ENCODE data around the gene WWP2.

WWP2 gene

DNA sequence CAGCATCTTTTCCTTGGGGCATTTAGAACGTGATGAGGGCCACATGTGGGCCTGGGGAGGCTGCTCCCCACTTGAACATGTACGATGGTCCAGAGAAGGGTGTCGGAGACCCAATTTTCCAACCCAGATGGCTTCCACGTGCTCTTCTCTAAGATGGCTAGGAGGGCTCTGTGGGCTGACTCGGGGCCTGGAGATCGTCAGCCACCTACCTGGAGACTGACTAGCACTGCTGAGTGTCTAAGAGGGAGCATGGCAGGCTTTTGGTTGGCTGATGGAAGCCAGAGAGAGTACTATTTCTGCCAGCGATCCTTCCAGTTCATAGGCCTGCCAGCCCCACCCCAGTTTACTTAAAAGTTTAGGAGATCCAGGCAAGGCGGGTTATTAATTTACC, 128.8 kb downstream of the WWP2 start:
- no peak for DNase-seq

DNA sequence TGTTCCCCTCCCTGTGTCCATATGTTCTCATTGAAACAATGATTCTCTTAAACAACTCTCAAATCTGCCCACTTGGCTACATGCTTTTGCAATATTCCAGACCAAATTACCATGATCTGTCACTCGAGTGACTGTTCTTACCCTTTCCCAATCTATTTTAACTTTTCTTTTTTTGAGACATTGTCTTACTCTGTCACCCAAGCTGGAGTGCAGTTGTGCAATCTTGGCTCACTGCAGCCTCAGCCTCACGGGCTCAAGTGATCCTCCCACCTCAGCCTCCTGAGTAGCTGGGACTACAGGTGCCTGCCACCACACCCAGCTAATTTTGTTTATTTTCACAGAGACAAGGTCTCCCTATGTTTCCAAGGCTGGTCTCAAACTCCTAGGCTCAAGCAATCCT, 130.2 kb downstream of the WWP2 start:
- DNase-seq: no peak

DNA sequence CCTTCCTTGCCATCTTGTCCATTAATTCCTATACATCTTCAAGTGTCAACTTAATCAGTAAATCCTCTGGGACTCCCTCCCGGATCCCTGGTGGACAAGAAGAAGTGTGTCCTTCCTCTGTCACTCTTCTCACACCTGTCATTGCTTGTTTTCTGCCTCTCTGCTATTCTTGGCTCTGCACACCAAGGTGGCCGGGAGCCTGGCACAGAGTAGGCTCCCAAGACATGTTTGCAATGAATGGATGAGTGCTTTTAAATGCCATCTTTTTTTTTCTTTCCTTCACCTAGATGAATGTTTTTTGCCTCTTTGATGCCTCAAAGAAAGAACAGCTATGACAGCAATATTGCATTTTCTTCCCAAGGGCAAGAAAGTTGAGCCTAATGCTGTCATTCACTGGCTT, 131.0 kb downstream of the WWP2 start:
- DNase-seq: no peak

GRCh38 chr16:69894676-69895075, 132.5 kb downstream of the WWP2 start:
- no peak for DNase-seq

- DNase-seq: no peak
Observed at GRCh38 chr16:69903865-69904415, 141.8 kb downstream of the WWP2 start.

GRCh38 chr16:69904495-69905170, 142.5 kb downstream of the WWP2 start:
- DNase-seq: no peak

GRCh38 chr16:69905171-69905555, 143.0 kb downstream of the WWP2 start:
- no peak for DNase-seq

DNA sequence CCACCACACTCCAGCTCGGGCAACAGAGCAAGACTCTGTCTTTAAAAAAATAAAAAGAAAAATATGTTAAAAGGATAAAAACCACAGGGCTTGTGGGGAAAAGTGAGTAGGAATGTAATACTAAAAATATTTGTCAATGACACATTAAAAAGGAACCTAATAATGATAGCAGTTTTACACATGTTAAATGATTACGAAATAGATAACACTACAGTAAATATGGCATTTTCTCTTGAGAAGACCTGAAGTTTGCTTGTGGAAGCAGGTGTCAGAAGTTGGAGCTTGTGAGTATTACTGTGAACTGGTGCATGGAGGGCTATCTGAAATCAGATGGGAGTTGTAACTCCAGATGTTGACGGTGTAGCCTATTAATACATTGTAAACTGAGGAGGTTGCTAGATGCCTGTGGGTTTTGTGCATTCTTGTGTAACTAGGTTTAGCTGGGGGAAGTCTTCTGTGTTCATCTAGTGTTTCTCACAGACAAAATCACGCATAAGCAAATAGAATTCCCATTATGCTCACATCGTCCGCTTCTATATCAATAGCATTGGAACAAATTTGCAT, 144.8 kb downstream of the WWP2 start:
- no peak for DNase-seq

DNA sequence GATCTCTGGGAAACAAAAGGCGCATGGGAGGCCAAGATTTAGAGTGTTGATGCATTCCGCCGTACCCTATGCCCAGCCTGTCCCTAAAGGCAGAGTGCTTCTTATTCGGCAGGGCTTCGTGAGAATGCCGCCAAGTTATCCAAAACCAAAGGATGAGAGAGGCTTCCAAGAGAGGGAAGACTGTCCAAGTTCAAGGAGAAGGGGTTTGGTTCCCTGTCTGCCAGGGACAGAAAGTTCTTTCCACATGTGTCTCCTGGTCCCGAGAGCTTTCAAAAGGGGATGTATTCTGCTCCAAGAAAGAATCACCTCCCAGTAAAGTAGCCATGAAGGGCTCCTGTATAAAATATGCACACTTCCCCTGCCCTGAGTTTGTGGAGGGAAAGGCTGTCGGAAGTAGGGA, 146.9 kb downstream of the WWP2 start:
- DNase-seq: no peak

DNA sequence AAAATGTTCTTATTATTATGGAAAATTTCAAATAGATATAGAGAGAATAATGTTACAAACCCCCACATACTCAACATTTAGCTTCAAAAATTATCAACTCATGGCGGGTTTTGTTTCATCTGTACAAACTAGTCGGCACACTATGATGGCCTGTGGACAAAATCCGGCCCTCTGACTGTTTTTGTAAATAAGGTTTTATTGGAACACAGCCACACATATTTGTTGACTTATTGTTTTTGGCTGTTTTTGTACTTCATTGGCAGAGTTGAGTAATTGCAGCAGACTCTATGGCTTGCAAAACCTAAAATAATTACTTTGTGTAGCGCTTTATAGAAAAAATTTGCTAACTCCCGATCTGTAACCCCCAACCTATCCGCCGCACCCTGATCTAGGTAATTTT, 147.6 kb downstream of the WWP2 start:
- DNase-seq: no peak

DNA sequence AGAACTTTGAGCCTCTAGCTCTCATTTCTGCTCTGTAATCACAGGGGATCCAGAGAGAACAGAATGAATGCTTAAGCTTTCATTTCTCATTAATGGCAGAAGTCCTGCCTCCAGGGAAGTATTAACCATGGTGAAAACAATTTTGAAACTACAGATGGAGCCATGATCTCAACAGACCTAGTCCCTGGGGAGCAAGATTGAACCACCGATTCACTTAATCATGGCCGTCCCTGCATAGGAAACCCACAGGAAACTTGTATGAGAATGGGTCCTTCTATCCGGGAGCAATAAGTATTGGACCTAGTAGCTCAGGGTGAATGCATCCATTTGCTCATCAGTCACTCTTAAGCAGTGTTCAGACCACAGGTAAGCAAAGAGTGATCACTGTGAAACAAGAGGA, 148.8 kb downstream of the WWP2 start:
- DNase-seq: no peak

DNA sequence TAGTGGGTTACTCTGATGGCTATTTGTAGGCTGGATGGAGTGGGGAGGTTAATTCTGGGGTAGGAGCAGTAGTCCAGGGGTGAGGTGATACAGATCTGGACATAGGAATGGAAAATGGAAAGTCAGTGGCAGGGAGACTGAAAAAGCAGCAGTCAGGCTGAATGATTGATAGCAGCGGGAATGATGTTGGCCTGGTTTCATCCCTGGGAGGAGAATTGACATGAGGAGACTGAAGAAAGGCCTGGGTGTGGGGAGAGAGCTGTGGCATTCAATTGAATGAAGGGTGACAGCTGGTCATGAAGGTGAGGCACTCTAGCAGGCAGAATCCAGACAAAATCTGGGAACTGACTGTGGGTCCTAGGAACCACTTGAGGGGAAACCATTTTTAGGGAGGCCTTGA, 154.3 kb downstream of the WWP2 start:
- no peak for DNase-seq

DNA sequence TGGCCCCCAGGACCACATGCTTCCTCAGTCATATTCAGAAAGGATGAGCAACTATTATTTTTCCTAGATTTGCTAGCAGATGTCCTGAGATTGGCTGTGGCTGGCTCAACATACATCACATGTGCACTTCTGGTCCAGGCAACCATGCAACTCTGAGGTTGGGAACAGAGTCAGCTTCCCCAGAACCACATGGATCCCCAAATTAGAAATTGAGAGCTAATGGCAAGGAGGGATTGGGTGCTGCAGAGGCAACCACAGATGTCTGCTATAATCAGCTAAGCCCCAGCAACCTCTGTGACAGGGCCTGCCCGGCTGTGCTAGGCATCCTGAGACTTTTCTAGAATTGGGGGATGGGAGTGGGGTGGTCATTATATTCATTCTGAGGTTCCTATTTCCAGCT, 155.2 kb downstream of the WWP2 start:
- no peak for DNase-seq

GRCh38 chr16:69917739-69918138, 155.6 kb downstream of the WWP2 start:
- DNase-seq: no peak

DNA sequence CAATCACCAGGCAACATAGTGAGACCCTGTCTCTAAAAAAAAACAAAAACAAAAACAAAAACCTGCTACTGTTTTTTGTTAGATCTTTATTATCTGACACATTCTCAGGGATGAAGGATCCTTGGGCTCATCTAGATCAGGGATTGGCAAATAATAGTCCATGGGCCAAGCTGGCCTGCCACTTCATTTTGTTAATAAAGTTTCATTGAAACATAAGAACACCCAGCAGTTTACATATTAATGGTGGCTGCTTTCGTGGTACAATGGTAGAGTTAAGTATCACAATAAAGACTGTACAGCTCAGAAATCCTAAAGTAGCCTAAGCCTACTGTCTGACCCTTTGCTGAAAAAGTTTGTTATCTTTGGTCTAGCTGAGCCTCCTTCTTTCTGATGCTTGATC, 156.1 kb downstream of the WWP2 start:
- no peak for DNase-seq

DNA sequence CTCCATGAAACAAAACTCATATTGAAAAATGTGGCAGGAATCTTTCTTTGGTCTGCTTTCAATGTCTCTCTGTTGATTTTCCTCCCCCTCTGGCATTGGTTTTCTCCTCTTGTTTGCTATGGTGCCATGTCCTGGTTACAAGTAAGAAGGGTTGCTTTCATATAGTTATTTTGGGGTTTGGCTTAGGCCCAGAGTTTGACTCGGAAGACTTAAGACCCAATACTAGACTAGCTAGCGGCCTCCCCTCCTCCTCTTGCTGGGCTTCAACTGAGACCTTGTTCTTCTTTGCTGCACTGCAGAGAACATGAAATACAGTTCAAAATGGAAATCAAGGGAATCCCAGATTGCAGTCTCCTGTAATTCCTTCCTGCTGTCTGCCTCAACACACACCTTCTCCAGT, 159.0 kb downstream of the WWP2 start:
- DNase-seq: no peak

DNA sequence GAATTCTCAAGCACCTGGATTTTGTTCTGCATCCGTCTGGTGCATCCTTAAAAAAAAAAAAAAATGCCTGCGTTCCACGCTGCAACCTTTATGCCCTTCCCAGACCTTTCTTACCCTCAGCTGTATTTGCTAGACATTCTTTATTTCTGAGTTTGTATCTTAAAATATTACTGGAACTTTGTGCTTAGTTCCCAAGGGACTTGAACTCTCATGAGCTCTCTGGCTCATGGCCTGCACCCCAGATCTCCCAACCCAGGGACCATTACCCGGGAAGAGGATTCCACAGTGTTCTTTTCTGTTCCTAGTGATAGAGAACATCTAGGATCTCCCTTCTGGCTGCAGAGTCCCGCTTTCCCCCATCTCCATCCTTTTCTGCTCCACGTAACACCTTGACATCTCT, 160.1 kb downstream of the WWP2 start:
- no peak for DNase-seq

- no peak for DNase-seq
Observed at GRCh38 chr16:69924041-69924775, 162.1 kb downstream of the WWP2 start.

DNA sequence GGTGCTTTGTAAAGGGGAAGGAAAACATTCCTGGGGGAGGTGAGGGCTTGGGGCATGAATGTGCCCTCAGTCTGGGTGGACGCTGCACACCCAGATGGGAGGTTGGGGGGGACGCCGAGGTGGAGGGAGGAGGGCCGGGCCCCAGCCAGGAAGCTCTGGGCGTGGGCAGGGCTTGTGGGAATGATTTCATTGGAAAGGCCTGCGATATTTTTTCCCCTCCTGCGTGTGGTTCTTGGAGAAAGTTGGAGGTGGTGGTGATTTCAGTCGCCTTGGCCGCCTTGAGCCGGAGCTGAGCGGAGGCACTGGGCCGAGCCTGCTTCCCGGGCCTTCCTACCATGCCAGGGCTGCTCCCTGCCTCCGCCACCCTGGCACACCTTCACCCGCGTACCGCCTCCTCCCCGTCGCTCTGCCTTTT, 162.7 kb downstream of the WWP2 start:
- no peak for DNase-seq

- no peak for DNase-seq
Observed at GRCh38 chr16:69925311-69925710, 163.2 kb downstream of the WWP2 start.

GRCh38 chr16:69926241-69926640, 164.1 kb downstream of the WWP2 start:
- DNase-seq: no peak

- no peak for DNase-seq
Observed at GRCh38 chr16:69927056-69927757, 165.1 kb downstream of the WWP2 start.

GRCh38 chr16:69928856-69929400, 166.8 kb downstream of the WWP2 start:
- DNase-seq: no peak

All from CD4-positive, alpha-beta T cell treated with Interleukin-4 for 1 hour (primary cell).